ENCODE results near the gene ZNF665. TPM values are rescaled to one million over a fixed set of nuclear protein-coding genes. Genes with fewer than 3 reads are reported as not detected.
"Not testable (repeated sequence)": the region's sequence is repeated elsewhere in the genome, so short reads cannot be mapped to it uniquely, and the experiment has no call there.

ZNF665 gene
- total RNA-seq, 2 experiments from 2014 or later = 9.8 to 12.2 TPM

- Histone ChIP-seq H2AFZ (ENCODE audit: low read length) (no peak overlapping the region), H3K4me2 (ENCODE audit: low read length) (no peak overlapping the region)
Measured at GRCh38 chr19:53131727-53132126, 61.4 kb downstream of the ZNF665 start.

GRCh38 chr19:53131085-53131590, 62.0 kb downstream of the ZNF665 start:
- ChIA-PET CTCF (ENCODE audit: unreplicated experiment) (no interaction called here), POLR2A (interaction anchor here (0.7 kb wide), 1 partner anchor 527 kb away, joined by 4 read pairs; no protein-coding TSS in a partner anchor)
- Histone ChIP-seq H3K9me3 (ENCODE audit: low read length) (no peaks in the 10 kb centered on the region; the same call in 1 of the 2 replicates), H3K36me3 (ENCODE audit: insufficient read depth, low read length) (no peaks in the 10 kb centered on the region), H3K4me1 (ENCODE audit: insufficient read depth, low read length, poor library complexity, severe bottlenecking) (no peaks in the 10 kb centered on the region), H3K4me2 (ENCODE audit: low read length) (no peak overlapping the region), H2AFZ (ENCODE audit: low read length) (no peak overlapping the region), H3K9me2 (ENCODE audit: insufficient read depth, low read length) (no peaks in the 10 kb centered on the region), H3K4me3 (ENCODE audit: low read depth, low read length, poor library complexity, severe bottlenecking) (no peak overlapping the region), H3K79me2 (ENCODE audit: insufficient read depth, low read depth, low read length) (no peaks in the 10 kb centered on the region), H4K20me1 (ENCODE audit: insufficient read depth, low read length) (no peaks in the 10 kb centered on the region), H3K27ac (ENCODE audit: low read depth, low read length, poor library complexity, severe bottlenecking) (no peak overlapping the region)
- intact Hi-C loops (cut with micrococcal nuclease; ENCODE audit: unreplicated experiment) = no loop called here
- no peak for DNase-seq (ENCODE audit: low spot score)
- TF ChIP-seq CTCF (conservative IDR thresholded peaks at IDR 0.05; ENCODE audit: low read length) = no peak
- no peak for TF ChIP-seq EZH2phosphoT487 (IDR thresholded peaks at IDR 0.05; ENCODE audit: borderline replicate concordance, low read depth, low read length)
- BruUV-seq (replicated peaks) = no TSS peak

More at GRCh38 chr19:53131727-53132126, 61.4 kb downstream of the ZNF665 start:
- Histone ChIP-seq H4K20me1 (ENCODE audit: insufficient read depth, low read length) (no peaks in the 10 kb centered on the region), H3K36me3 (ENCODE audit: insufficient read depth, low read length) (no peaks in the 10 kb centered on the region), H3K79me2 (ENCODE audit: insufficient read depth, low read depth, low read length) (no peaks in the 10 kb centered on the region), H3K9me3 (ENCODE audit: low read length) (no peaks in the 10 kb centered on the region; the same call in 1 of the 2 replicates), H3K4me3 (ENCODE audit: low read depth, low read length, poor library complexity, severe bottlenecking) (no peak overlapping the region), H3K27ac (ENCODE audit: low read depth, low read length, poor library complexity, severe bottlenecking) (no peak overlapping the region), H3K4me1 (ENCODE audit: insufficient read depth, low read length, poor library complexity, severe bottlenecking) (no peaks in the 10 kb centered on the region), H3K9me2 (ENCODE audit: insufficient read depth, low read length) (no peaks in the 10 kb centered on the region)
- no peak for DNase-seq (ENCODE audit: low spot score)
- POLR2A ChIA-PET = no interaction called here
- CTCF ChIA-PET (ENCODE audit: unreplicated experiment) = no interaction called here
- intact Hi-C loops (cut with micrococcal nuclease; ENCODE audit: unreplicated experiment) = no loop called here
- BruUV-seq (replicated peaks) = no TSS peak
- TF ChIP-seq CTCF (conservative IDR thresholded peaks at IDR 0.05; ENCODE audit: low read length) (no peak), EZH2phosphoT487 (IDR thresholded peaks at IDR 0.05; ENCODE audit: borderline replicate concordance, low read depth, low read length) (no peak)

- Histone ChIP-seq H3K27ac (ENCODE audit: low read depth, low read length, poor library complexity, severe bottlenecking) (no peak overlapping the region), H3K4me1 (ENCODE audit: insufficient read depth, low read length, poor library complexity, severe bottlenecking) (no peaks in the 10 kb centered on the region), H3K79me2 (ENCODE audit: insufficient read depth, low read depth, low read length) (no peaks in the 10 kb centered on the region), H4K20me1 (ENCODE audit: insufficient read depth, low read length) (no peaks in the 10 kb centered on the region), H3K4me2 (ENCODE audit: low read length) (no peak overlapping the region), H3K9me3 (ENCODE audit: low read length) (no peaks in the 10 kb centered on the region), H3K36me3 (ENCODE audit: insufficient read depth, low read length) (no peaks in the 10 kb centered on the region), H3K9me2 (ENCODE audit: insufficient read depth, low read length) (no peaks in the 10 kb centered on the region), H3K4me3 (ENCODE audit: low read depth, low read length, poor library complexity, severe bottlenecking) (no peak overlapping the region), H2AFZ (ENCODE audit: low read length) (no peak overlapping the region)
- intact Hi-C loops (cut with micrococcal nuclease; ENCODE audit: unreplicated experiment) = no loop called here
- no peak for TF ChIP-seq CTCF (conservative IDR thresholded peaks at IDR 0.05; ENCODE audit: low read length)
- no peak for TF ChIP-seq EZH2phosphoT487 (IDR thresholded peaks at IDR 0.05; ENCODE audit: borderline replicate concordance, low read depth, low read length)
- no TSS peak for BruUV-seq (replicated peaks)
- ChIA-PET POLR2A (no interaction called here), CTCF (ENCODE audit: unreplicated experiment) (no interaction called here)
- no peak for DNase-seq (ENCODE audit: low spot score)
Measured at GRCh38 chr19:53130506-53130905, 62.7 kb downstream of the ZNF665 start.

- POLR2A ChIA-PET = not testable (repeated sequence)
Measured at GRCh38 chr19:53126733-53127526, 66.2 kb downstream of the ZNF665 start.

More at GRCh38 chr19:53126733-53127526, 66.2 kb downstream of the ZNF665 start:
- H3K27ac ChIP-seq (ENCODE audit: low read depth, low read length, poor library complexity, severe bottlenecking); H4K20me1 ChIP-seq (ENCODE audit: insufficient read depth, low read length); H3K9me3 ChIP-seq (ENCODE audit: low read length); H3K9me2 ChIP-seq (ENCODE audit: insufficient read depth, low read length); H3K4me2 ChIP-seq (ENCODE audit: low read length); H3K4me3 ChIP-seq (ENCODE audit: low read depth, low read length, poor library complexity, severe bottlenecking); intact Hi-C loops (cut with micrococcal nuclease; ENCODE audit: unreplicated experiment); DNase-seq (ENCODE audit: low spot score); BruUV-seq (replicated peaks); H3K79me2 ChIP-seq (ENCODE audit: insufficient read depth, low read depth, low read length); CTCF ChIA-PET (ENCODE audit: unreplicated experiment); H3K4me1 ChIP-seq (ENCODE audit: insufficient read depth, low read length, poor library complexity, severe bottlenecking); H3K36me3 ChIP-seq (ENCODE audit: insufficient read depth, low read length); H2AFZ ChIP-seq (ENCODE audit: low read length): not testable (repeated sequence)
